ENCODE data around the gene CMTM5.

The CMTM5 gene

GRCh38 chr14:23358042-23358441 lies 18.8 kb upstream of the CMTM5 start:
- DNase-seq (ENCODE audit: low read depth, low spot score), result no peak

GRCh38 chr14:23358553-23359166 lies 18.2 kb upstream of the CMTM5 start:
- DNase-seq (ENCODE audit: low read depth, low spot score), result no peak

- no peak for DNase-seq (ENCODE audit: low read depth, low spot score)
Measured at GRCh38 chr14:23359167-23359626, 17.6 kb upstream of the CMTM5 start.

- no peak for DNase-seq (ENCODE audit: low read depth, low spot score)
Measured at GRCh38 chr14:23359722-23360447, 17.0 kb upstream of the CMTM5 start.

DNA sequence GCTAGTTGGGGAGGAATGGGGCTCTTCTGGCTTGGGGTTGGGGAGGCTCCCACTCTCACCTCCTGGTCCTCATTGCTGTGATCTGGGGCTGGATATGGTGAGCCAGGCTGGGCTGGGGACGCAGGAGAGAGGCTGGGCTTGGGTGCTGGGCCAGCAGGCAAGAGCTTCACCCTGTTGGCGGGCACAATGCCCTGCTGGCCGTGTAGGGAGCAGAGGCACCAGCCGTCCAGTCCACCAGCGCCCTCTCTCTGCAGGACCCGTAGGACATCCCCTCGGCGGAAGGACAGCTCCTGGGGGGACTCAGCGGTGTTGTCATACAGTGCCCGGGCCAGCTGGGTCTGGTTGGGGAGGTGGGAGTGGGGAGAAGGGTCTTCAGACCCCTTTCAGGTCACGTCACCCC lies 16.4 kb upstream of the CMTM5 start:
- DNase-seq (ENCODE audit: low read depth, low spot score), result peak; percentile 22

GRCh38 chr14:23361320-23361719 lies 15.5 kb upstream of the CMTM5 start:
- no peak for DNase-seq (ENCODE audit: low read depth, low spot score)

DNA sequence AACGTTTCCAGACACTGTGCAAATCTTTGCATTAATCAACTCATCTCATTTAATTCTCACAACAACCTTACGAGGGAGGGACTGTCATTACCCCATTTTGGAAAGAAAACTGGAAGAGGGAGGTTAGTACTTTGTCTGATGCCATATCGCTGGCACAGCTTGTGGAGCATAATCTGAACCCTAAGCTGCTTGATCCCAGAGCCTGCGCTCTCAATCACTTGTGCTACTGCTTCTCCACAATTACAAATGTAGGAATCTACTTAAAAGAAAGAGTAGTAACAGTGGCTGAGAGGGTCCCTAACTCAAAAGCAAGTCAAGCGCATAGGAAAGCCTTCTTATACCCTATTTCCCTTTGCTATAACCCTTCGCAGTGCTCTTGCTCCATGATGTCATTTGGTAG lies 15.1 kb upstream of the CMTM5 start:
- DNase-seq (ENCODE audit: low read depth, low spot score), result no peak

GRCh38 chr14:23362200-23362599 lies 14.6 kb upstream of the CMTM5 start:
- DNase-seq (ENCODE audit: low read depth, low spot score), result no peak

- peak; percentile 89 for DNase-seq (ENCODE audit: low read depth, low spot score)
Measured at GRCh38 chr14:23364164-23365035, 12.4 kb upstream of the CMTM5 start.

- DNase-seq (ENCODE audit: low read depth, low spot score), result peak; percentile 80
Measured at GRCh38 chr14:23365036-23365731, 11.7 kb upstream of the CMTM5 start, which contains the start of gene EFS. Gene EFS (minus strand): TSS chr14:23365172. CDS start chr14:23365025, 147 bp downstream.

- DNase-seq (ENCODE audit: low read depth, low spot score), result peak; percentile 85
Measured at GRCh38 chr14:23365732-23366425, 11.0 kb upstream of the CMTM5 start.

- DNase-seq (ENCODE audit: low read depth, low spot score), result peak; percentile 74
Measured at GRCh38 chr14:23366426-23366921, 10.4 kb upstream of the CMTM5 start.

- DNase-seq (ENCODE audit: low read depth, low spot score), result no peak
Measured at GRCh38 chr14:23370221-23370620, 6.6 kb upstream of the CMTM5 start.

DNA sequence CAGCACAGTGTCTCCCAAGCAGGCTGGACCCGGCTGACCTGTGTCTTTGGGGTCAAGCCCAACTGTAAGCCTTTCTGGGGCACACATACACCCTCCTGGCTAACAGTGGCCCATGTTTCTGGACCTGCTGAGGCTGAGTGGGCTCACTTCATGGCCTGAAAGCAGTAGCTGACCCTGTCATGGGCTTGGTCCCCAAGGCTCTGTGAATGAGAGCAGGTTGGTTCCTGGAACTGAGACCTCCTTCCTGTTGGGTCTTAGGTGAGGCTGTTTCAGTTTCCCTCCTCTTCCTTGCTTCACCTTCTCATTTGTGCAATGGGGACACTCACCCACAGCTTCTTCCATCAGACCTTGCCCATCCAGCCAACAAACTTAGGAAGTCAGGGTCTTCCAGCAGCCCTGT lies 5.0 kb upstream of the CMTM5 start:
- no peak for DNase-seq (ENCODE audit: low read depth, low spot score)

GRCh38 chr14:23372509-23372908 lies 4.3 kb upstream of the CMTM5 start, which contains the start of gene IL25:
Gene IL25 (plus strand): TSS chr14:23372809.
- DNase-seq (ENCODE audit: low read depth, low spot score), result no peak

DNA sequence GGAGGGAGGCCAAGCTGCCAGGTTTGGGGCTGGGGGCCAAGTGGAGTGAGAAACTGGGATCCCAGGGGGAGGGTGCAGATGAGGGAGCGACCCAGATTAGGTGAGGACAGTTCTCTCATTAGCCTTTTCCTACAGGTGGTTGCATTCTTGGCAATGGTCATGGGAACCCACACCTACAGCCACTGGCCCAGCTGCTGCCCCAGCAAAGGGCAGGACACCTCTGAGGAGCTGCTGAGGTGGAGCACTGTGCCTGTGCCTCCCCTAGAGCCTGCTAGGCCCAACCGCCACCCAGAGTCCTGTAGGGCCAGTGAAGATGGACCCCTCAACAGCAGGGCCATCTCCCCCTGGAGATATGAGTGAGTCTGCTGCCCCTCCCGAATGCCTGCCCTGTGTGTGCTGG lies 3.8 kb upstream of the CMTM5 start:
- no peak for DNase-seq (ENCODE audit: low read depth, low spot score)

DNA sequence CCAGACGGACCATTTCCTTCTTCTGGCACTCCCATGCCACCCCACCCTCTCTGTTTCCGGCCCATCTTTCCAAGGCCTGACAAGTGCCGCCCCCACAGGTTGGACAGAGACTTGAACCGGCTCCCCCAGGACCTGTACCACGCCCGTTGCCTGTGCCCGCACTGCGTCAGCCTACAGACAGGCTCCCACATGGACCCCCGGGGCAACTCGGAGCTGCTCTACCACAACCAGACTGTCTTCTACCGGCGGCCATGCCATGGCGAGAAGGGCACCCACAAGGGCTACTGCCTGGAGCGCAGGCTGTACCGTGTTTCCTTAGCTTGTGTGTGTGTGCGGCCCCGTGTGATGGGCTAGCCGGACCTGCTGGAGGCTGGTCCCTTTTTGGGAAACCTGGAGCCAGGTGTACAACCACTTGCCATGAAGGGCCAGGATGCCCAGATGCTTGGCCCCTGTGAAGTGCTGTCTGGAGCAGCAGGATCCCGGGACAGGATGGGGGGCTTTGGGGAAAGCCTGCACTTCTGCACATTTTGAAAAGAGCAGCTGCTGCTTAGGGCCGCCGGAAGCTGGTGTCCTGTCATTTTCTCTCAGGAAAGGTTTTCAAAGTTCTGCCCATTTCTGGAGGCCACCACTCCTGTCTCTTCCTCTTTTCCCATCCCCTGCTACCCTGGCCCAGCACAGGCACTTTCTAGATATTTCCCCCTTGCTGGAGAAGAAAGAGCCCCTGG lies 1.2 kb upstream of the CMTM5 start:
- DNase-seq (ENCODE audit: low read depth, low spot score), result no peak

DNA sequence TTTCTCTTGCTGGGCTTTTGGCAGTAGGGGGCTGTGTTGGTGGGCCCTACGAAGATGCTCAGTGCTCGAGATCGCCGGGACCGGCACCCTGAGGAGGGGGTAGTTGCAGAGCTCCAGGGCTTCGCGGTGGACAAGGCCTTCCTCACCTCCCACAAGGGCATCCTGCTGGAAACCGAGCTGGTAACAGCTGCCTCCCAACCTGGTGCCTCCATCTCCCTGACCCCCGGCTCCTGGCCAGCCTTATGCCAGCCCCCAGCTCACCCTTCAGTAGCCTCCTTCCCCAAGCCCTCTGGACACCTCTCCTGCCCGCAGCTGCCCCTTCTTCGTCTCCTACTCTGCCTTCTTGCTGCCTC lies 328 bp downstream of the CMTM5 start:
- DNase-seq (ENCODE audit: low read depth, low spot score), result no peak

GRCh38 chr14:23377573-23378563 lies 1.0 kb downstream of the CMTM5 start:
- DNase-seq (ENCODE audit: low read depth, low spot score), result no peak
